Coronary artery (tissue), 2 donors: ENCODE measurements around the gene CRNKL1.
A peak's percentile ranks its signal among the peaks of the same experiment; 100 is the strongest.

Experiments used
- DNase-seq: peaks from one replicate; pipeline ENCODE4 v3.0.0-alpha.2; 2017; ENCODE audit warnings: low spot score
- H3K27ac ChIP-seq, 2 donors: fragments of 200-600 bp; sonication (generic); one replicate each; pipeline ENCODE4 v1.5.1; 2016 to 2019
- H3K4me3 ChIP-seq: fragments of 200-600 bp; sonication (generic); 2 replicates; pipeline ENCODE4 v1.5.1; 2016; ENCODE audit warnings: mild to moderate bottlenecking, moderate library complexity
- TF ChIP-seq, protein P1 (sequence below): fragments of 200-600 bp; sonication (generic); IDR thresholded peaks from one replicate; pipeline ENCODE4 v1.5.1; 2019; ENCODE audit warnings: antibody characterized with exemption

The CRNKL1 gene

DNA sequence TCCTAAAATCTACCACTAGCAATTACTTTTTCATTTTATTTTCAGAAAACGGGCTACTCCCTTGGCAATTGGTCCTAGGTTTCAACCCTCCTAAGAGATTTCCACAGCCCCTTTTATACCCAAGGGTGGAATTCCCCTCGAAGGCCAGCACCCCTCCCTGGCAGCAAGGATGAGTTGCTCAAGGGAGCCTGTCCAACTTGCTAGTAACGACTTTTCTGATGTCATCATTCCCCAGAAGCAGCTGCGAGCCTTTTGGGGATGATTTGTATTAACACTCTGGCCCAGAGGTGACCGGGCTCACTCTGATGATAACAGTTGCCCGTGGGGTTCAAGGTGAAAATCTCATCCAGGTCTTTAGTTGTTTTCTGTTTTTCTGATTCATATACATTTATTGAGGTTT is 65.8 kb downstream of the CRNKL1 start:
- Histone ChIP-seq H3K27ac (peak overlapping the region; percentile 24 to 43), H3K4me3 (no peak overlapping the region)
- DNase-seq: no peak
- TF ChIP-seq, protein P1, sequence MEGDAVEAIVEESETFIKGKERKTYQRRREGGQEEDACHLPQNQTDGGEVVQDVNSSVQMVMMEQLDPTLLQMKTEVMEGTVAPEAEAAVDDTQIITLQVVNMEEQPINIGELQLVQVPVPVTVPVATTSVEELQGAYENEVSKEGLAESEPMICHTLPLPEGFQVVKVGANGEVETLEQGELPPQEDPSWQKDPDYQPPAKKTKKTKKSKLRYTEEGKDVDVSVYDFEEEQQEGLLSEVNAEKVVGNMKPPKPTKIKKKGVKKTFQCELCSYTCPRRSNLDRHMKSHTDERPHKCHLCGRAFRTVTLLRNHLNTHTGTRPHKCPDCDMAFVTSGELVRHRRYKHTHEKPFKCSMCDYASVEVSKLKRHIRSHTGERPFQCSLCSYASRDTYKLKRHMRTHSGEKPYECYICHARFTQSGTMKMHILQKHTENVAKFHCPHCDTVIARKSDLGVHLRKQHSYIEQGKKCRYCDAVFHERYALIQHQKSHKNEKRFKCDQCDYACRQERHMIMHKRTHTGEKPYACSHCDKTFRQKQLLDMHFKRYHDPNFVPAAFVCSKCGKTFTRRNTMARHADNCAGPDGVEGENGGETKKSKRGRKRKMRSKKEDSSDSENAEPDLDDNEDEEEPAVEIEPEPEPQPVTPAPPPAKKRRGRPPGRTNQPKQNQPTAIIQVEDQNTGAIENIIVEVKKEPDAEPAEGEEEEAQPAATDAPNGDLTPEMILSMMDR: no peak
